PC-9 (cell line): ENCODE results near the gene SYTL5.

ENCODE experiments used
- EZH2 ChIP-seq: fragments of 200-600 bp; sonication (generic); IDR thresholded peaks from 2 replicates; pipeline ENCODE4 v1.8.0; 2017; ENCODE audit warnings: antibody characterized with exemption, low read depth
- TF ChIP-seq, protein P1 (sequence below): fragments of 200-600 bp; sonication (generic); conservative IDR thresholded peaks from 2 replicates; pipeline ENCODE4 v1.6.1; 2017; ENCODE audit warnings: mixed run types, antibody characterized with exemption, mild to moderate bottlenecking, moderate library complexity

DNA sequence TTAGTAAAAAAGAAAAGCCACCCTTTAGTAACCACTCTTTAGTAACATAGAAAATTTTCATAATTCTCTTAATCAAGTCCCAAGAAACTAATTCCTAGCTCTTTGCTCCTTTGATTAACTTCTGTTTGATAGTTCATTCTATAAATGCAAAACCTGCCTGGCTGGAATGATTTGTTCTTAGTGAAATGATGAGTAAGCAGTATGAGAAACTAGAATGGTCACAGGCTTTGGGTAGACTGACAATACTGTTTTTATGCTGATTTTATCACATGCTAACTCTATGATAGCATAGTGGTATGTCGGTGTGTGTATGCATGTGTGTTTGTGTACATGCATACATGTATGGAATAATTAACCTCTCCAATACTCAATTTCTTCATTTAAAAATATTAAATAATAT is 81.2 kb downstream of the SYTL5 start:
- TF ChIP-seq, protein P1, sequence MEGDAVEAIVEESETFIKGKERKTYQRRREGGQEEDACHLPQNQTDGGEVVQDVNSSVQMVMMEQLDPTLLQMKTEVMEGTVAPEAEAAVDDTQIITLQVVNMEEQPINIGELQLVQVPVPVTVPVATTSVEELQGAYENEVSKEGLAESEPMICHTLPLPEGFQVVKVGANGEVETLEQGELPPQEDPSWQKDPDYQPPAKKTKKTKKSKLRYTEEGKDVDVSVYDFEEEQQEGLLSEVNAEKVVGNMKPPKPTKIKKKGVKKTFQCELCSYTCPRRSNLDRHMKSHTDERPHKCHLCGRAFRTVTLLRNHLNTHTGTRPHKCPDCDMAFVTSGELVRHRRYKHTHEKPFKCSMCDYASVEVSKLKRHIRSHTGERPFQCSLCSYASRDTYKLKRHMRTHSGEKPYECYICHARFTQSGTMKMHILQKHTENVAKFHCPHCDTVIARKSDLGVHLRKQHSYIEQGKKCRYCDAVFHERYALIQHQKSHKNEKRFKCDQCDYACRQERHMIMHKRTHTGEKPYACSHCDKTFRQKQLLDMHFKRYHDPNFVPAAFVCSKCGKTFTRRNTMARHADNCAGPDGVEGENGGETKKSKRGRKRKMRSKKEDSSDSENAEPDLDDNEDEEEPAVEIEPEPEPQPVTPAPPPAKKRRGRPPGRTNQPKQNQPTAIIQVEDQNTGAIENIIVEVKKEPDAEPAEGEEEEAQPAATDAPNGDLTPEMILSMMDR, result no peak
- TF ChIP-seq EZH2, result no peak
